A673 (cell line): ENCODE data around the gene SLC26A2. TPM values are rescaled to one million over a fixed set of nuclear protein-coding genes. Genes with fewer than 3 reads are reported as not detected.

Experiments
- BruUV-seq: library from RNA; stranded (reverse); fragments of 400-500 nt; replicated peaks from 2 replicates; lab custom pipeline; 2021; lab: Mats Ljungman, UMichigan
- CTCF ChIA-PET: fragments of 300-600 bp; sonication (Branson Sonifier 250); formaldehyde crosslinking; loops from one replicate; lab custom pipeline; 2022; ENCODE audit warnings: antibody characterized with exemption; lab: Charles Lee
- POLR2A ChIA-PET: fragments of 300-600 bp; sonication (Branson Sonifier 250); formaldehyde crosslinking; loops from one replicate; lab custom pipeline; 2022; ENCODE audit warnings: antibody characterized with exemption; ENCODE audit not compliant: low non-redundant PET; lab: Charles Lee
- DNase-seq: peaks from one replicate; pipeline ENCODE4 v3.0.0-alpha.2; 2015; ENCODE audit warnings: low spot score
- H3K27ac ChIP-seq: fragments of 200-600 bp; sonication (generic); 2 replicates; pipeline ENCODE4 v1.5.1; 2016; ENCODE audit warnings: mixed run types, low read depth, mild to moderate bottlenecking, mixed read lengths, antibody characterized with exemption, low read length; ENCODE audit not compliant: poor library complexity, severe bottlenecking
- H3K27me3 ChIP-seq: fragments of 200-600 bp; sonication (generic); replicated peaks from 2 replicates; pipeline ENCODE4 v1.6.1; 2017; ENCODE audit warnings: mixed run types, low read depth, mild to moderate bottlenecking, mixed read lengths, antibody characterized with exemption, low read length; ENCODE audit not compliant: insufficient read depth, poor library complexity
- H3K36me3 ChIP-seq: fragments of 200-600 bp; sonication (generic); 2 replicates; pipeline ENCODE4 v1.6.1; 2016; ENCODE audit warnings: mixed run types, mild to moderate bottlenecking, mixed read lengths, antibody characterized with exemption, low read length; ENCODE audit not compliant: insufficient read depth, poor library complexity, severe bottlenecking
- H3K4me1 ChIP-seq: fragments of 200-600 bp; sonication (generic); 2 replicates; pipeline ENCODE4 v1.6.1; 2017; ENCODE audit warnings: mixed run types, mild to moderate bottlenecking, mixed read lengths, antibody characterized with exemption, low read length; ENCODE audit not compliant: insufficient read depth, poor library complexity, severe bottlenecking
- H3K4me3 ChIP-seq: fragments of 200-600 bp; sonication (generic); 2 replicates; pipeline ENCODE4 v1.5.1; 2016; ENCODE audit warnings: low read depth, mixed run types, mild to moderate bottlenecking, mixed read lengths, low read length; ENCODE audit not compliant: poor library complexity, severe bottlenecking
- H3K9me3 ChIP-seq: fragments of 200-600 bp; sonication (generic); 2 replicates; pipeline ENCODE4 v1.6.1; 2016; ENCODE audit warnings: mixed run types, low read depth, mild to moderate bottlenecking, mixed read lengths, antibody characterized with exemption, low read length; ENCODE audit not compliant: poor library complexity, severe bottlenecking
- CTCF ChIP-seq: fragments of 300-800, 200-600 bp; sonication (generic); conservative IDR thresholded peaks from 2 replicates; pipeline ENCODE4 v1.5.1; 2017; ENCODE audit warnings: low read depth, mild to moderate bottlenecking, antibody characterized with exemption, low read length, moderate library complexity, mixed read lengths
- EZH2 ChIP-seq: fragments of 200-600 bp; sonication (generic); IDR thresholded peaks from 2 replicates; pipeline ENCODE4 v1.6.1; 2017; ENCODE audit warnings: borderline replicate concordance, low read depth, mild to moderate bottlenecking, mixed read lengths, antibody characterized with exemption, low read length; ENCODE audit not compliant: poor library complexity, severe bottlenecking
- intact Hi-C: fragments of 100-400 bp; cut with micrococcal nuclease; formaldehyde crosslinking; loops from one replicate; pipeline ENCODE4 v1.10.0; 2022; ENCODE audit not compliant: unreplicated experiment
- total RNA-seq: library from RNA; stranded (reverse); gene quantifications from 2 replicates; pipeline ENCODE4 v1.2.3, GENCODE V29; 2021

Gene SLC26A2
- total RNA-seq, 1 experiment from 2014 or later: 83.0 TPM

- no peak overlapping the region for H3K4me3 ChIP-seq
- H3K36me3 ChIP-seq: no peaks in the 10 kb centered on the region
- no peak for TF ChIP-seq CTCF
- no peak for TF ChIP-seq EZH2
- H3K27ac ChIP-seq: no peak overlapping the region
- no peaks in the 10 kb centered on the region for H3K9me3 ChIP-seq
- no peak for DNase-seq
- BruUV-seq: no TSS peak
- H3K4me1 ChIP-seq: peaks cover 19% of the 10 kb centered on the region
- ChIA-PET POLR2A (no interaction called here), CTCF (no interaction called here)
- H3K27me3 ChIP-seq: no peaks in the 10 kb centered on the region
- intact Hi-C loops: no loop called here
Measured at GRCh38 chr5:149912226-149912871, 48.2 kb upstream of the SLC26A2 start.

GRCh38 chr5:149913436-149914419, 46.8 kb upstream of the SLC26A2 start:
- no TSS peak for BruUV-seq
- no peak for DNase-seq
- no peaks in the 10 kb centered on the region for H3K9me3 ChIP-seq
- TF ChIP-seq CTCF: no peak
- TF ChIP-seq EZH2: no peak
- H3K27ac ChIP-seq: peak overlapping the region; percentile 43
- ChIA-PET CTCF (interaction anchor here (1.0 kb wide), 1 partner anchor 22 kb away, joined by 3 read pairs; no protein-coding TSS in a partner anchor), POLR2A (no interaction called here)
- no peaks in the 10 kb centered on the region for H3K27me3 ChIP-seq
- peaks cover 19% of the 10 kb centered on the region for H3K4me1 ChIP-seq
- intact Hi-C loops: no loop called here
- H3K4me3 ChIP-seq: no peak overlapping the region
- no peaks in the 10 kb centered on the region for H3K36me3 ChIP-seq

GRCh38 chr5:149915392-149916260, 44.9 kb upstream of the SLC26A2 start:
- intact Hi-C loops: no loop called here

More at GRCh38 chr5:149915392-149916260, 44.9 kb upstream of the SLC26A2 start:
- Histone ChIP-seq H3K4me1 (peaks cover 22% of the 10 kb centered on the region), H3K36me3 (no peaks in the 10 kb centered on the region), H3K9me3 (no peaks in the 10 kb centered on the region), H3K27me3 (no peaks in the 10 kb centered on the region), H3K4me3 (no peak overlapping the region), H3K27ac (no peak overlapping the region)
- no TSS peak for BruUV-seq
- CTCF ChIA-PET: interaction anchor here (0.9 kb wide), 1 partner anchor 22 kb away, joined by 3 read pairs; no protein-coding TSS in a partner anchor
- TF ChIP-seq CTCF (no peak), EZH2 (no peak)
- POLR2A ChIA-PET: no interaction called here
- DNase-seq: no peak
